SHP77 (cell line): ENCODE data around the gene CALR.
A peak's percentile ranks its signal among the peaks of the same experiment; 100 is the strongest.
"Not testable (repeated sequence)": the region's sequence is repeated elsewhere in the genome, so short reads cannot be mapped to it uniquely, and the experiment has no call there.

Experiments
- DNase-seq, 2 experiments: peaks; one replicate each; lab custom pipeline; 2025; lab: John Stamatoyannopoulos, UW

The CALR gene

GRCh38 chr19:12933287-12934072, 4.9 kb upstream of the CALR start, which contains the start of gene FARSA:
TSS of gene FARSA (minus strand) at chr19:12933711. CDS start at chr19:12933696, 15 bp downstream.
- peak; percentile 89 to 91 for DNase-seq

- DNase-seq = no peak
Measured at GRCh38 chr19:12935071-12935470, 3.3 kb upstream of the CALR start.

GRCh38 chr19:12936582-12936981, 1.8 kb upstream of the CALR start:
- no peak for DNase-seq

- DNase-seq = peak; percentile 33 to 48
Measured at GRCh38 chr19:12937093-12937926, 1.1 kb upstream of the CALR start.

- DNase-seq = no peak
Measured at GRCh38 chr19:12938779-12939601, 581 bp downstream of the CALR start.

GRCh38 chr19:12939975-12940423, 1.6 kb downstream of the CALR start:
- DNase-seq = no peak

- DNase-seq = no peak
Measured at GRCh38 chr19:12940897-12941296, 2.5 kb downstream of the CALR start.

- DNase-seq = no peak
Measured at GRCh38 chr19:12943437-12944044, 5.1 kb downstream of the CALR start.

GRCh38 chr19:12944104-12944674, 5.8 kb downstream of the CALR start:
- DNase-seq = no peak

GRCh38 chr19:12945479-12946091, 7.2 kb downstream of the CALR start, which contains the start of gene RAD23A:
TSS of gene RAD23A (plus strand) at chr19:12945862. CDS start at chr19:12945949, 87 bp downstream.
- DNase-seq = peak; percentile 95 to 97

GRCh38 chr19:12946092-12946721, 7.8 kb downstream of the CALR start:
- peak; percentile 16 to 64 for DNase-seq

GRCh38 chr19:12946731-12947496, 8.5 kb downstream of the CALR start:
- no peak for DNase-seq

- no peak for DNase-seq
Measured at GRCh38 chr19:12947702-12948611, 9.5 kb downstream of the CALR start.

GRCh38 chr19:12948612-12949362, 10.4 kb downstream of the CALR start:
- DNase-seq = no peak

GRCh38 chr19:12949363-12950283, 11.2 kb downstream of the CALR start:
- no peak for DNase-seq

- DNase-seq = not testable (repeated sequence)
Measured at GRCh38 chr19:12952050-12952449, 13.6 kb downstream of the CALR start.
